Transverse colon (tissue), 4 donors: ENCODE measurements around the gene DGLUCY. TPM values are rescaled to one million over a fixed set of nuclear protein-coding genes. Genes with fewer than 3 reads are reported as not detected.

Experiments
- DNase-seq: peaks from one replicate; pipeline ENCODE4 v3.0.0-alpha.2; 2019
- H3K27ac ChIP-seq, 4 donors: fragments of 200-600 bp; sonication (generic); 2 replicates each; pipeline ENCODE4 v1.5.1; 2016 to 2018; ENCODE audit warnings: inconsistent platforms in 4 of 4
- H3K27me3 ChIP-seq: fragments of 200-600 bp; sonication (generic); 2 replicates; pipeline ENCODE4 v1.5.1; 2017; ENCODE audit warnings: inconsistent platforms
- H3K36me3 ChIP-seq, 4 donors: fragments of 200-600 bp; sonication (generic); 2 replicates each; pipeline ENCODE4 v1.5.1; 2017 to 2019; ENCODE audit warnings: inconsistent platforms in 4 of 4
- H3K4me1 ChIP-seq, 4 donors: fragments of 200-600 bp; sonication (generic); 2 replicates each; pipeline ENCODE4 v1.5.1; 2017 to 2020; ENCODE audit warnings: inconsistent platforms in 4 of 4
- H3K4me3 ChIP-seq, 4 donors: fragments of 200-600 bp; sonication (generic); 1 replicate in 1 of 4; 2 replicates in 3 of 4; pipeline versions ENCODE4 v1.5.1 to v1.6.1; 2017 to 2019; ENCODE audit warnings: inconsistent platforms in 4 of 4
- H3K9me3 ChIP-seq, 2 donors: fragments of 200-600 bp; sonication (generic); 2 replicates each; pipeline ENCODE4 v1.5.1; 2017 to 2019; ENCODE audit warnings: inconsistent platforms in 2 of 2
- CTCF ChIP-seq, 5 experiments: fragments of 200-600 bp in 3 of 5; fragments of 450-650 bp in 2 of 5; sonication (generic) in 3 of 5; IDR thresholded peaks; 1 replicate in 2 of 5; 2 replicates in 3 of 5; pipeline ENCODE4 v1.5.1; 2016 to 2017; ENCODE audit warnings: antibody characterized with exemption in 5 of 5, inconsistent platforms in 3 of 5, mild to moderate bottlenecking in 2 of 5, moderate library complexity in 1 of 5
- EP300 ChIP-seq: sonication (generic); formaldehyde crosslinking; IDR thresholded peaks from one replicate; pipeline ENCODE4 v1.6.1; 2017; ENCODE audit warnings: antibody characterized with exemption, low read depth
- POLR2A ChIP-seq: fragments of 450-650 bp; IDR thresholded peaks from one replicate; pipeline ENCODE4 v1.6.1; 2016; ENCODE audit warnings: antibody characterized with exemption, mild to moderate bottlenecking, moderate library complexity
- POLR2AphosphoS5 ChIP-seq, 3 donors: sonication (generic); formaldehyde crosslinking; IDR thresholded peaks; one replicate each; pipeline ENCODE4 v1.6.1; 2016; ENCODE audit warnings: antibody characterized with exemption in 3 of 3
- WGBS, 2 donors: methylation state at CpG; one replicate each; pipeline ENCODE4 v1.1.5; 2018; ENCODE audit warnings: low coverage in 1 of 2; 5-methylcytosine and 5-hydroxymethylcytosine counted together
- in situ Hi-C, 4 donors: fragments of 200-750 bp; cut with MboI; loops; one replicate each; pipeline versions ENCODE4 v1.15.0 to v1.15.1; 2017; ENCODE audit warnings: low sequenced_read_pairs in 3 of 4, low pct_ligation_motif_present in 1 of 4, low pct_unique_long_range_greater_than_20kb in 1 of 4
- intact Hi-C: fragments of 100-400 bp; cut with DNase I; formaldehyde crosslinking; loops from one replicate; pipeline ENCODE4 v1.15.1; 2023; ENCODE audit warnings: low total_unique reads
- total RNA-seq, 4 donors: library from RNA; depleted of rRNA; stranded (reverse); fragments of >200 nt; gene quantifications; one replicate each; pipeline ENCODE4 v1.1.0, GENCODE V29; 2016

The DGLUCY gene
- total RNA-seq, 4 donors from 2014 or later: 62.1 to 229 (median 102) TPM

GRCh38 chr14:91135039-91135438 lies 21.2 kb downstream of the DGLUCY start:
- H3K27ac ChIP-seq: no peak overlapping the region
- intact Hi-C loops (no loop called here), in situ Hi-C loops (no loop called here)
- H3K9me3 ChIP-seq: no peaks in the 10 kb centered on the region
- H3K4me3 ChIP-seq: no peak overlapping the region
- no peak for DNase-seq
- no peak for TF ChIP-seq POLR2A
- TF ChIP-seq EP300: no peak
- no peak for TF ChIP-seq CTCF (IDR thresholded peaks at IDR 0.05)
- TF ChIP-seq POLR2AphosphoS5 (IDR thresholded peaks at IDR 0.05): no peak
- WGBS, 2 donors: 93 to 97% methylated on average over 5 to 7 of the region's 7 CpGs
- peaks cover 0 to 4% (median 0%) of the 10 kb centered on the region in 4 donors for H3K4me1 ChIP-seq
- no peaks in the 10 kb centered on the region for H3K27me3 ChIP-seq
- H3K36me3 ChIP-seq: peaks cover 0 to 27% (median 8%) of the 10 kb centered on the region in 4 donors

- 73 to 85% methylated on average over 3 to 6 of the region's 6 CpGs for WGBS, 2 donors
- Histone ChIP-seq H3K9me3 (no peaks in the 10 kb centered on the region), H3K27me3 (no peaks in the 10 kb centered on the region), H3K4me1 (peaks cover 0 to 12% (median 0%) of the 10 kb centered on the region in 4 donors), H3K4me3 (no peak overlapping the region), H3K27ac (no peak overlapping the region), H3K36me3 (no peaks in the 10 kb centered on the region)
- TF ChIP-seq POLR2A: no peak
- TF ChIP-seq CTCF (IDR thresholded peaks at IDR 0.05): peak; percentile 37 to 58 (median 54)
- peak; percentile 31 for DNase-seq
- intact Hi-C loops: no loop called here
- in situ Hi-C loops: no loop called here
Measured at GRCh38 chr14:91138511-91139359, 24.9 kb downstream of the DGLUCY start.

- H3K36me3 ChIP-seq: no peaks in the 10 kb centered on the region
- DNase-seq: no peak
- TF ChIP-seq CTCF (IDR thresholded peaks at IDR 0.05): no peak
- no peak for TF ChIP-seq EP300
- no peak for TF ChIP-seq POLR2AphosphoS5 (IDR thresholded peaks at IDR 0.05)
- TF ChIP-seq POLR2A: no peak
- peaks cover 0 to 23% (median 3%) of the 10 kb centered on the region in 4 donors for H3K4me1 ChIP-seq
- H3K27ac ChIP-seq: peak overlapping the region in 1 of 4 donors; percentile 7
- intact Hi-C loops (no loop called here), in situ Hi-C loops (no loop called here)
- H3K9me3 ChIP-seq: no peaks in the 10 kb centered on the region
- H3K4me3 ChIP-seq: no peak overlapping the region
- H3K27me3 ChIP-seq: no peaks in the 10 kb centered on the region
Measured at GRCh38 chr14:91139776-91140175, 25.9 kb downstream of the DGLUCY start.

GRCh38 chr14:91140672-91141071 lies 26.8 kb downstream of the DGLUCY start:
- Histone ChIP-seq H3K27me3 (no peaks in the 10 kb centered on the region), H3K4me1 (peaks cover 0 to 23% (median 3%) of the 10 kb centered on the region in 4 donors), H3K4me3 (no peak overlapping the region), H3K36me3 (no peaks in the 10 kb centered on the region), H3K27ac (no peak overlapping the region), H3K9me3 (no peaks in the 10 kb centered on the region)
- in situ Hi-C loops: no loop called here
- intact Hi-C loops: no loop called here
- TF ChIP-seq POLR2AphosphoS5 (IDR thresholded peaks at IDR 0.05) (no peak), CTCF (IDR thresholded peaks at IDR 0.05) (peak; percentile 34 to 64 (median 46)), EP300 (no peak), POLR2A (no peak)
- WGBS, 2 donors: 86 to 100% methylated on average over 2 to 3 of the region's 3 CpGs
- peak; percentile 47 for DNase-seq
